HG03457 (cell line): ENCODE measurements around the gene TYMP.
"Not testable (repeated sequence)": the region's sequence is repeated elsewhere in the genome, so short reads cannot be mapped to it uniquely, and the experiment has no call there.

Experiments
- ATAC-seq: cut with Tn5 transposase; IDR thresholded peaks from one replicate; pipeline ENCODE4 v1.9.1; 2021; ENCODE audit warnings: moderate number of reproducible peaks; ENCODE audit not compliant: unreplicated experiment

TYMP gene

GRCh38 chr22:50542416-50542927 lies 12.7 kb upstream of the TYMP start:
- ATAC-seq, result no peak

DNA sequence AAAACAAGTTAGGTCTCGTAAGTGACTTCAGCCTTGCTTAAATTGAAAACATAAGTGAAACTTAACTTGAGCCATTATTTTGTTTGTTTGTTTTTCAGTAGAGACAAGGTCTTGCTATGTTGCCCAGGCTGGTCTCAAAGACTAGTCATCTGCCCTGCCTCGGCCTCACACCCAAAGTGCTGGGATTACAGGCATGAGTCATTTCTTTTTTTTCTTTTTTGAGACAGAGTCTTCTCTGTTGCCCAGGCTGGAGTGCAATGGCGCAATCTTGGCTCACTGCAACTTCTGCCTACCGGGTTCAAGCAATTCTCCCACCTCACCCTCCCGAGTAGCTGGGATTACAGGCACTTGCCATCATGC lies 11.8 kb upstream of the TYMP start:
- ATAC-seq, result not testable (repeated sequence)

DNA sequence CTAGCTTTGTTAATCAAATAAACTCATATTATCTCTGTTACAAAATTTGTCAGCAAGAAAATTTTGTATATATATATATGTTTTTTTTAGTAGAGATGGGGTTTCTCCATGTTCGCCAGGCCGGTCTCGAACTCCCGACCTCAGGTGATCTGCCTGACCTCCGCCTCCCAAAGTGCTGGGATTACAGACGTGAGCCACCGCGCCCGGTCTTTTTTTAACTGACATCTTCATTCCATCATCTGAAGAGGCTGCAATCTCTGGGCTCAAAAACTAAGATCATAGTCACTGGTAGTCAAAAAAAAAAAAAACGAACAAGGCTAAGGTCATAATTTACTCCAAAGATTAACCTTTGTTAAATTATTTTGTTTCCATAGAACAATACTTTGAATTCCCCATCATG lies 10.6 kb upstream of the TYMP start:
- no peak for ATAC-seq

GRCh38 chr22:50537765-50538164 lies 8.0 kb upstream of the TYMP start:
- no peak for ATAC-seq

DNA sequence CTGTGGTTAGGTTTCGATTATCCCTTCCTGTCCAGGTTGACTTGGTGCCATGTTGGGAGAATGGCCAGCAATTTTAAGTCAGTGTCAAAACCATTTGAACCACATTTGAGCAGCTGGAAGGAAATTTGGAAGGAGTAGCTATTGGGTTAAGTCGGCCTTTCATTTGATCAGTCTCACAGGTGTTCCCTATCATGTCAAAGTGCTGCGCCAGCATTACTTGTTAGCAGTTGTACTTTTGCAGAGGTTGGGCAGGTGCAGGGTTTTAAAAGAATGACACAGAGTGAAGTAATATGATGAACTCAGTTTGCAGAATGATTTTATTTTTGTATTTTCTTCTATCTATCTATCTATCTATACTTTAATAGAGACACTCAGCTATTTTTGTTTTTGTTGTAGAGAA lies 6.4 kb upstream of the TYMP start:
- ATAC-seq, result no peak

- ATAC-seq, result no peak
These were observed 5.3 kb upstream of the TYMP start for GRCh38 chr22:50535113-50535512.

- not testable (repeated sequence) for ATAC-seq
These were observed 4.3 kb upstream of the TYMP start for GRCh38 chr22:50533856-50534711.

- ATAC-seq, result no peak
These were observed 3.3 kb upstream of the TYMP start for GRCh38 chr22:50532824-50533796.

DNA sequence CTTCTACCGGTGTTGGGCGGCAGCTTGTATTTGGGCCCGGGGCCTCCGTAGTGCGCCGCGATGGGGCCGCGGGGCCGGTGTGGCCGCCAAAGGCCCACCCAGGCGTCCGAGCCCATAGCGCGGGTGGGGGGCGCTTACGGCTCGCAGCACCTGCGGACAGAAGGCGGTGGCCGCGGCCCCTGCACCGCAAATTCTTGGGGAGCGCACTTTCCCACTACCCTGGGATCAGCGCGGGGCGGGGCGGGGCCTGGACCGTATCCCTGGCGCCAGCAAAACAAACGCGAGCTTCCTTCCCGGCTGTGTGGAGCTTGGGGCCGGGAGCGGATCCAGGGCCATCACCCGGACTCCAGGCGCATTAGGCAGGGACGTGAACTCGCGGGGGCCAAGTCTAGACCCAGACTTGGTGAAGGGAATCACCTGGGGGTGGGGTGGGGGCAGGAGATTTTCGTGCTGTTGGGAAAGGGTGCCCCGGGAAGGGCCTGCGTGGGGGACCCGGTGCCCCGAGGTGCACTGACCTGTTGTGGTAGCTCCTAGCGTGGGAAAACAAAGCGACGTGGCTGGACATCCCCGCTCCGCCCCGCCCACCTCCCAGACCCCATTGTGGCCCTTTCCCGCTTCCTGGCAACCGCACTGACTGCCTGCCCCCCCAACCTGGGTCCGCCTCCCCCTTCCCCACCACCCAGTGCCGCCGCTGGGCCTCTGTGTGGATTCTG lies 2.3 kb upstream of the TYMP start:
- no peak for ATAC-seq

DNA sequence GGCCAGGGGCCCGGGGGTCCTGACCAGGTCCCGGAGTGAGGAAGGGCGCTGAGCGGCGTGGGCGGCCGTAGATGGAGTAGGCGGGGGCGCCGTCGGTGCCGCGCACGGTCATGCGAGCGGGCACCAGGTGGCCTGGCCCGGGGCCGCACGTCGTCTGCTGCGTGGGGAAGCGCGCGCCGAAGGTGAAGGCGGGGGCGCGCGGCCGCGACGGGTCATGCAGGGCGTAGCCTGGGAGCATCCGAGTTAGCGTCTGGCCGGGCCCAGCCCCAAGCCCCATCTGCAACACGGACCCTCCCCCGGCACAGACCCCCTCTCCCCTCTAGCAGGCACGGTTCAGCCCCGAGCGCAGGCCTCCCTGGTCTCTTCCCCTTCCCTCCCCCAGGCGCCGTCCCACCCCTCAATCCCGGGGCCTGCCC lies 1.7 kb upstream of the TYMP start:
- ATAC-seq, result no peak

GRCh38 chr22:50530877-50531545 lies 1.2 kb upstream of the TYMP start:
- ATAC-seq, result no peak

DNA sequence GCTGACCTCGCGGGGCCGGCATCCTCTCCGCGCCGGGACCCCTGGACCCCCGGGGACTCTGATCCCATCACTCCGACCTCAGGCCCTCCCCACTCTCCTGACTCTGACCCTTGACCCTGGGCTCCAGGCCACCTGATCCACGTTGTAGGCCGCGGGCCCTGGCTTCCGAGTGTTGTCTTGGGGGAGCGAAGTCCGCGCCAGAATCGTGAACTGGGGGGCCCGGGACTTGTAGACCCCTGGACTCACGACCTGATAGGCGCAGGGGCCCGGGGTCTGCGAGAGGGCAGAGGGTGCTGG lies 716 bp upstream of the TYMP start:
- ATAC-seq, result no peak

DNA sequence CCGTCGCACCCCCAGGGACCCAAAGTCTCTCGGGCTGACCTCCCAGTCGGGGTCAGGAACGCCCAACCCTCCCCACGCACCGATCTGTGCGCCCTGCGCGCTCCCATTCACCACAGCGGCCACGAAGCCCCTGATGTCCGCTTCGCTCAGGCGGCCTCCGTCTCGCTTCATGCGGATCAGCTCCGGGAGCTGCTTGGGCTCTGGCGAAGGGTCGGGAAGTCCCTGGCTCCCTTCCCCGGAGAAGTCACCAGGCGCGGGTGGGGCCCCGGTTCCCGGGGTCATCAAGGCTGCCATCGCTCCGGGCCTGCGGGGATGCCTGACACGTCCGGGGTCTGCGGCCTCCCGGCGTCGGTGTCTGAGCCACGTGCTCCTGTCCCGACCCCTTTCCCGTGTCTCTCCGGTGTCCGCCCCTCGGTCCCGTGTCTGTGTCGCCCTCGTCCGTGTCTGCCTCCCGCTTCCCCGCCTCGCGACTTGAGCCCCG lies 356 bp downstream of the TYMP start:
- no peak for ATAC-seq

DNA sequence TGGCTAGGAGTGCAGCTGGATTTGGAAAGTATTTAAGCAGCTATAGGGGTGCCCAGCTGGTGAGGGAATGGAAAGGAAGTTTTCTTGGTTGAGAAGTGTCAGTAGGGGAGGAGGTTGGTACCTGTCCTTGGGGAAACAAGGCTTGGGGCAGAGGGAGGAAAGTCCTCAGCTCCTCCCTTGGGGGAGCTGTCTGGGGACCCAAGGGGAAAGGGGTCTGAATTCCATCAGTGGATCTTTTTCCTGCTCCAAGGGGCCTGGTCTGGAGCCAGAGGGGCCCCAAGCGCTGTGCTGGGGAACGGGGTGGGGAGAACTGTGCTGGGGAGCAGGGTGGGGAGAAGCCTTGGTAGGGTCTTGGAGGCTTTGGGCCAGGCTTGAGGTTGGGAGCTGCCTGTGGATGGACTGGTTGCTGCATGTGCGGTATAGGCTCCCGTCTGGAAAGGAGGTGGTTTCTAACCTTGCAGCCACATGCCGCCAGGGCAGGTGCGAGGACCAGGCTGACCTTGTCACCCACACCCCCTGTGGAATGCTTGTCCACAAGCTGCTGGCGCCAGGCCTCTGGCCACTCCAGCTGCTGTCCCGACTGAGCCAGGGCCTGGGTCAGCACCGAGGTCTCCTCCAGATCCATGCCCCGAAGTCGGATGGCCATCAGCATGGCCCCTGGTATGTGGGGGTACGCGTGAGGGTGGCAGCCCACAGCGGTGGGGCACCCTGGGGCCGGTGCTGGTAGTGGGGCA lies 963 bp downstream of the TYMP start:
- no peak for ATAC-seq

DNA sequence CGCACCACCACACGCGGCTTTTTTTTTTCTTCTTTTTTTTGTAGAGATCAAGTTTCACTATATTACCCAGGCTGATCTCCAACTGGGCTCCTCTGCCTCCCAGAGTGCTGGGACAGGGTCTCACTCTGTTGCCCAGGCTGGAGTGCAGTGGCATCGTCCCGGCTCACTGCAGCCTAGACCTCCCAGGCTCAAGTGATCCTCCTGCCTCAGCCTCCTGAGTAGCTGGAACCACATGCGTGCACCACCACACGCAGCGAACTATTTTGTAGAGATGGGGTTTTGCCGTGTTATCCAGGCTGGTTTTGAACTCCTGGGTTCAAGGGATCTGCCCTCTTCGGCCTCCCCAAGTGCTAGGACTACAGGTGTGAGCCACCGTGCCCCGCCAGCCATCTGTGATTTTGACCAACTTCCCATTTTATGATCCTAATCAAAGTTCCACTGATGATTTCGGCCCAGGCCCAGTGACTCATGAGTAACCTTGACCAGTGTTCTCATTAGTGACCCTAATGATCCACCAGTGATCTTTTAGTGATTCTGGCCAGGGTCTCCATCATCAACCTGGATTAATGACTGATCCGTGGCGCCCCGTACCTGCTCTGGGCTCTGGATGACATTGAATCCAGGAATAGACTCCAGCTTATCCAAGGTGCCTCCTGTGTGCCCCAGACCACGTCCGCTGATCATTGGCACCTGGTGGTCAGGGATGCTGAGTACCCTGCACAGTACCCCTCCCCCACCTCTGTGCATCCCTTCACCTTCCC lies 1.7 kb downstream of the TYMP start:
- no peak for ATAC-seq

- no peak for ATAC-seq
These were observed 2.7 kb downstream of the TYMP start for GRCh38 chr22:50526834-50527801.

- peak; percentile 8 for ATAC-seq
These were observed 3.5 kb downstream of the TYMP start for GRCh38 chr22:50526108-50526833.

DNA sequence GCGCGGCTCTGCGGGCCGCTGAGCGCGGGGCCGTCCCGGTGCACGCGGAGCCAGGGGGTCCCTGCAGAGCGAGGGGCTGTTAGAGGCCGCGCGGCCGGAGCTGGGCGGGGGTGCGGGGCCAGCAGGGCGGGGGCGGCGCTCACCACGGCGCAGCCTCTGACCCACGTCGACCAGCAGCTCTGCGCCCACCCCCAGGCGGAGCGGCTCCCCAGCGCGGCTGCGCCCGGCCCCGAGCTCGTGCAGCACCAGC lies 4.0 kb downstream of the TYMP start:
- ATAC-seq, result peak; percentile 4
